GM23338 (cell line): ENCODE data around the gene FLNA. TPM values are rescaled to one million over a fixed set of nuclear protein-coding genes. Genes with fewer than 3 reads are reported as not detected.

Experiments
- ATAC-seq: fragments of 200-7000 bp; cut with Tn5 transposase; 3 replicates; pipeline ENCODE4 v1.9.1; 2020
- DNase-seq: peaks from one replicate; pipeline ENCODE4 v3.0.0-alpha.2; 2015; ENCODE audit warnings: low spot score
- H2AFZ ChIP-seq: fragments of 200-600 bp; sonication (generic); 2 replicates; pipeline ENCODE4 v1.8.0; 2016; ENCODE audit warnings: antibody characterized with exemption, mild to moderate bottlenecking, moderate library complexity
- H3F3A ChIP-seq: fragments of 200-600 bp; sonication (generic); replicated peaks from 2 replicates; pipeline ENCODE4 v1.8.0; 2017; ENCODE audit warnings: antibody characterized with exemption, mixed run types, low read depth
- H3K27ac ChIP-seq: fragments of 200-600 bp; sonication (generic); 2 replicates; pipeline ENCODE4 v1.6.1; 2016; ENCODE audit warnings: low read depth
- H3K27me3 ChIP-seq: fragments of 200-600 bp; sonication (generic); 2 replicates; pipeline ENCODE4 v1.8.0; 2016; ENCODE audit warnings: mild to moderate bottlenecking, mixed run types, moderate library complexity; ENCODE audit not compliant: insufficient read depth
- H3K36me3 ChIP-seq: fragments of 200-600 bp; sonication (generic); 2 replicates; pipeline ENCODE4 v1.8.0; 2016; ENCODE audit warnings: mild to moderate bottlenecking; ENCODE audit not compliant: insufficient read depth
- H3K4me1 ChIP-seq: fragments of 200-600 bp; sonication (generic); 2 replicates; pipeline ENCODE4 v1.8.0; 2016; ENCODE audit warnings: mild to moderate bottlenecking, moderate library complexity; ENCODE audit not compliant: insufficient read depth
- H3K4me2 ChIP-seq: fragments of 200-600 bp; sonication (generic); 2 replicates; pipeline ENCODE4 v1.7.1; 2017; ENCODE audit warnings: mixed run types
- H3K4me3 ChIP-seq: fragments of 200-600 bp; sonication (generic); 2 replicates; pipeline ENCODE4 v1.6.1; 2016; ENCODE audit warnings: mixed run types
- H3K79me2 ChIP-seq: fragments of 200-600 bp; sonication (generic); replicated peaks from 2 replicates; pipeline ENCODE4 v1.8.0; 2017; ENCODE audit warnings: mild to moderate bottlenecking; ENCODE audit not compliant: insufficient read depth
- H3K9me2 ChIP-seq: fragments of 200-600 bp; sonication (generic); 2 replicates; pipeline ENCODE4 v1.8.0; 2017; ENCODE audit not compliant: insufficient read depth
- H4K20me1 ChIP-seq: fragments of 200-600 bp; sonication (generic); replicated peaks from 2 replicates; pipeline ENCODE4 v1.8.0; 2017; ENCODE audit warnings: mild to moderate bottlenecking; ENCODE audit not compliant: insufficient read depth
- H3K27ac Mint-ChIP-seq: 2 replicates; pipeline ENCODE4 v1.8.0; 2020; ENCODE audit warnings: inconsistent platforms, mild to moderate bottlenecking, moderate library complexity, mixed read lengths
- H3K27me3 Mint-ChIP-seq: 3 replicates; pipeline ENCODE4 v1.8.0; 2022; ENCODE audit warnings: low read depth, mild to moderate bottlenecking, moderate library complexity, mixed read lengths, inconsistent platforms; ENCODE audit not compliant: insufficient read depth, poor library complexity
- H3K36me3 Mint-ChIP-seq: 3 replicates; pipeline ENCODE4 v1.8.0; 2021; ENCODE audit warnings: low read depth, mild to moderate bottlenecking, inconsistent platforms, moderate library complexity, mixed read lengths
- H3K4me1 Mint-ChIP-seq: 3 replicates; pipeline ENCODE4 v1.8.0; 2020; ENCODE audit warnings: mild to moderate bottlenecking, inconsistent platforms, mixed read lengths
- H3K4me3 Mint-ChIP-seq: 3 replicates; pipeline ENCODE4 v1.8.0; 2021; ENCODE audit warnings: moderate library complexity, mild to moderate bottlenecking, inconsistent platforms, mixed read lengths
- H3K9me3 Mint-ChIP-seq: 3 replicates; pipeline ENCODE4 v1.8.0; 2020; ENCODE audit warnings: moderate library complexity, mild to moderate bottlenecking, inconsistent platforms, mixed read lengths
- CREB1 ChIP-seq: fragments of 250-450 bp; sonication (Bioruptor Pico); IDR thresholded peaks from 2 replicates; pipeline ENCODE4 v1.5.0; 2020; ENCODE audit warnings: low read depth, mild to moderate bottlenecking, moderate library complexity
- EZH2 ChIP-seq: fragments of 200-600 bp; sonication (generic); IDR thresholded peaks from one replicate; pipeline ENCODE4 v1.8.0; 2017; ENCODE audit warnings: antibody characterized with exemption, mild to moderate bottlenecking, low read depth; ENCODE audit not compliant: unreplicated experiment
- EZH2phosphoT487 ChIP-seq: fragments of 200-600 bp; sonication (generic); IDR thresholded peaks from one replicate; pipeline ENCODE4 v1.8.1; 2018; ENCODE audit warnings: antibody characterized with exemption; ENCODE audit not compliant: unreplicated experiment
- JUNB ChIP-seq: IDR thresholded peaks from one replicate; pipeline ENCODE4 v1.6.1; 2016; ENCODE audit warnings: antibody characterized with exemption; ENCODE audit not compliant: unreplicated experiment
- NANOG ChIP-seq: IDR thresholded peaks from 2 replicates; pipeline ENCODE4 v1.6.1; 2016; ENCODE audit warnings: antibody characterized with exemption, borderline replicate concordance
- POLR2AphosphoS5 ChIP-seq: IDR thresholded peaks from 2 replicates; pipeline ENCODE4 v1.6.1; 2016; ENCODE audit warnings: antibody characterized with exemption, low read depth
- STAT1 ChIP-seq: IDR thresholded peaks from one replicate; pipeline ENCODE4 v1.6.1; 2016; ENCODE audit warnings: antibody characterized with exemption; ENCODE audit not compliant: unreplicated experiment
- ZNF114 ChIP-seq: fragments of 250-450 bp; sonication (Bioruptor Pico); IDR thresholded peaks from 2 replicates; pipeline ENCODE4 v1.5.0; 2020; ENCODE audit warnings: mild to moderate bottlenecking, moderate library complexity
- ZNF331 ChIP-seq: fragments of 250-450 bp; sonication (Bioruptor Pico); IDR thresholded peaks from 2 replicates; pipeline ENCODE4 v1.5.0; 2020; ENCODE audit warnings: low read depth, mild to moderate bottlenecking, moderate library complexity
- polyA plus RNA-seq: library from polyadenylated mRNA; unstranded; fragments of >200 nt; fragmentation: Nextera tagmentation; extraction: Ambion mirVana; gene quantifications from 2 replicates; pipeline ENCODE4 v1.2.1, GENCODE V29; 2016
- total RNA-seq: library from RNA; depleted of rRNA; stranded (reverse); fragments of >200 nt; shearing (Covaris generic); gene quantifications from 2 replicates; pipeline ENCODE4 v1.2.3, GENCODE V29; 2014
- TF ChIP-seq, protein P1 (sequence below): IDR thresholded peaks from one replicate; pipeline ENCODE4 v1.6.1; 2018; ENCODE audit warnings: antibody characterized with exemption; ENCODE audit not compliant: unreplicated experiment
- TF ChIP-seq, protein P2 (sequence below): IDR thresholded peaks from 2 replicates; pipeline ENCODE4 v1.6.1; 2016; ENCODE audit warnings: antibody characterized with exemption
- TF ChIP-seq, protein P3 (sequence below): fragments of 250-450 bp; sonication (Bioruptor Pico); IDR thresholded peaks from 2 replicates; pipeline ENCODE4 v1.5.0; 2020; ENCODE audit warnings: mild to moderate bottlenecking, moderate library complexity
- TF ChIP-seq, protein P4 (sequence below), 2 experiments: fragments of 200-600 bp in 1 of 2; sonication (generic) in 1 of 2; conservative IDR thresholded peaks; 2 replicates each; pipeline versions ENCODE4 v1.5.1 to v1.6.1; 2016 to 2017; ENCODE audit warnings: antibody characterized with exemption in 2 of 2, low read depth in 2 of 2, mild to moderate bottlenecking in 2 of 2, moderate library complexity in 1 of 2

FLNA gene
- total and polyA plus RNA-seq, 2 experiments from 2014 or later, result 579 to 1,445 TPM

DNA sequence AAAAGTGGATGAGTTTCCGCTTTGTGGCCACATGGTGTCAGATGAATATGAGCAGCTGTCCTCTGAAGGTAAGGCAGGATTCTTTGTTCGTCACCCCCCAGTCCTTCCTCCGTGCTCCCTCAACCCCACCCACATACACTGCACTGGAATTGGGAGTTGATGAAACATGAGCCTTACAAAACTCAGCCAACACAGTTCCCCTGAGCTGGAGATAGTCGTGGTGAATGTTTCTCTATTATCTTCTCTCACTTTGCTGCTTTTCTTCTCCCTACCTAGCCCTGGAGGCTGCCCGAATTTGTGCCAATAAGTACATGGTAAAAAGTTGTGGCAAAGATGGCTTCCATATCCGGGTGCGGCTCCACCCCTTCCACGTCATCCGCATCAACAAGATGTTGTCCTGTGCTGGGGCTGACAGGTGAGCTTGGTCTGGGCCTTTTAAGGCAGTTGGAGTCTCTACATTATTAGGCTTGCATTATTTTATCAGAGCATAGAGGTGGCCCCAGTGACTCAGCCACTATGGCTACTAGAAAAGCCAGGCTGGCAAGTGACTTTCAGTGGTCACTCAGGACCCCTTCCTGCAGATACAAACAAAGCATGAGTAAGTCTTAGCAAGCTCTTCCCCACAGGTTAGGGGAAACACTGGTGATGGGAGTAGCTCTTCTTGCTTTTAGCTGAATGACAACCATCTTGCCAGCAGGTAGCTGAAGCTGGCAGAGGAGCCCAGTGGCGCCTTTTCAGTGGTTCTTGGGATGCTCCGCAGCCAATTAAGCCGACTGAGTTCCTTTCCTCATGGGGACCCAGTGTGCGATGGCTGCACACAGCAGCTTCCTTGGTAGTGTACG, 25.3 kb upstream of the FLNA start:
- H3K4me1 ChIP-seq, result peaks cover 6% of the 10 kb centered on the region; the same call in 1 of the 2 replicates
- H4K20me1 ChIP-seq, result no peaks in the 10 kb centered on the region
- peaks cover 4% of the 10 kb centered on the region; the same call in 1 of the 2 replicates for H3K36me3 ChIP-seq
- peak overlapping the region; percentile 92 for H3K27ac ChIP-seq
- H3K4me3 Mint-ChIP-seq, result peak overlapping the region; percentile 100
- peaks cover 36% of the 10 kb centered on the region for H3K36me3 Mint-ChIP-seq
- ATAC-seq (no peak), DNase-seq (no peak)
- peak overlapping the region; percentile 90 for H3K4me2 ChIP-seq
- H3K9me3 Mint-ChIP-seq, result peaks cover 9% of the 10 kb centered on the region; the same call in 1 of the 3 replicates
- H3K27ac Mint-ChIP-seq, result peak overlapping the region; percentile 100
- TF ChIP-seq STAT1 (no peak), CREB1 (CRISPR knock-in tag) (no peak), POLR2AphosphoS5 (no peak; the same call in 1 of the 2 replicates), ZNF114 (CRISPR knock-in tag) (no peak), NANOG (no peak), ZNF331 (CRISPR knock-in tag) (no peak), JUNB (no peak), EZH2phosphoT487 (no peak), EZH2 (no peak)
- TF ChIP-seq, protein P1, sequence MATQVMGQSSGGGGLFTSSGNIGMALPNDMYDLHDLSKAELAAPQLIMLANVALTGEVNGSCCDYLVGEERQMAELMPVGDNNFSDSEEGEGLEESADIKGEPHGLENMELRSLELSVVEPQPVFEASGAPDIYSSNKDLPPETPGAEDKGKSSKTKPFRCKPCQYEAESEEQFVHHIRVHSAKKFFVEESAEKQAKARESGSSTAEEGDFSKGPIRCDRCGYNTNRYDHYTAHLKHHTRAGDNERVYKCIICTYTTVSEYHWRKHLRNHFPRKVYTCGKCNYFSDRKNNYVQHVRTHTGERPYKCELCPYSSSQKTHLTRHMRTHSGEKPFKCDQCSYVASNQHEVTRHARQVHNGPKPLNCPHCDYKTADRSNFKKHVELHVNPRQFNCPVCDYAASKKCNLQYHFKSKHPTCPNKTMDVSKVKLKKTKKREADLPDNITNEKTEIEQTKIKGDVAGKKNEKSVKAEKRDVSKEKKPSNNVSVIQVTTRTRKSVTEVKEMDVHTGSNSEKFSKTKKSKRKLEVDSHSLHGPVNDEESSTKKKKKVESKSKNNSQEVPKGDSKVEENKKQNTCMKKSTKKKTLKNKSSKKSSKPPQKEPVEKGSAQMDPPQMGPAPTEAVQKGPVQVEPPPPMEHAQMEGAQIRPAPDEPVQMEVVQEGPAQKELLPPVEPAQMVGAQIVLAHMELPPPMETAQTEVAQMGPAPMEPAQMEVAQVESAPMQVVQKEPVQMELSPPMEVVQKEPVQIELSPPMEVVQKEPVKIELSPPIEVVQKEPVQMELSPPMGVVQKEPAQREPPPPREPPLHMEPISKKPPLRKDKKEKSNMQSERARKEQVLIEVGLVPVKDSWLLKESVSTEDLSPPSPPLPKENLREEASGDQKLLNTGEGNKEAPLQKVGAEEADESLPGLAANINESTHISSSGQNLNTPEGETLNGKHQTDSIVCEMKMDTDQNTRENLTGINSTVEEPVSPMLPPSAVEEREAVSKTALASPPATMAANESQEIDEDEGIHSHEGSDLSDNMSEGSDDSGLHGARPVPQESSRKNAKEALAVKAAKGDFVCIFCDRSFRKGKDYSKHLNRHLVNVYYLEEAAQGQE, result no peak
- TF ChIP-seq, protein P2, sequence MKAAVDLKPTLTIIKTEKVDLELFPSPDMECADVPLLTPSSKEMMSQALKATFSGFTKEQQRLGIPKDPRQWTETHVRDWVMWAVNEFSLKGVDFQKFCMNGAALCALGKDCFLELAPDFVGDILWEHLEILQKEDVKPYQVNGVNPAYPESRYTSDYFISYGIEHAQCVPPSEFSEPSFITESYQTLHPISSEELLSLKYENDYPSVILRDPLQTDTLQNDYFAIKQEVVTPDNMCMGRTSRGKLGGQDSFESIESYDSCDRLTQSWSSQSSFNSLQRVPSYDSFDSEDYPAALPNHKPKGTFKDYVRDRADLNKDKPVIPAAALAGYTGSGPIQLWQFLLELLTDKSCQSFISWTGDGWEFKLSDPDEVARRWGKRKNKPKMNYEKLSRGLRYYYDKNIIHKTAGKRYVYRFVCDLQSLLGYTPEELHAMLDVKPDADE, result no peak
- TF ChIP-seq, protein P3, sequence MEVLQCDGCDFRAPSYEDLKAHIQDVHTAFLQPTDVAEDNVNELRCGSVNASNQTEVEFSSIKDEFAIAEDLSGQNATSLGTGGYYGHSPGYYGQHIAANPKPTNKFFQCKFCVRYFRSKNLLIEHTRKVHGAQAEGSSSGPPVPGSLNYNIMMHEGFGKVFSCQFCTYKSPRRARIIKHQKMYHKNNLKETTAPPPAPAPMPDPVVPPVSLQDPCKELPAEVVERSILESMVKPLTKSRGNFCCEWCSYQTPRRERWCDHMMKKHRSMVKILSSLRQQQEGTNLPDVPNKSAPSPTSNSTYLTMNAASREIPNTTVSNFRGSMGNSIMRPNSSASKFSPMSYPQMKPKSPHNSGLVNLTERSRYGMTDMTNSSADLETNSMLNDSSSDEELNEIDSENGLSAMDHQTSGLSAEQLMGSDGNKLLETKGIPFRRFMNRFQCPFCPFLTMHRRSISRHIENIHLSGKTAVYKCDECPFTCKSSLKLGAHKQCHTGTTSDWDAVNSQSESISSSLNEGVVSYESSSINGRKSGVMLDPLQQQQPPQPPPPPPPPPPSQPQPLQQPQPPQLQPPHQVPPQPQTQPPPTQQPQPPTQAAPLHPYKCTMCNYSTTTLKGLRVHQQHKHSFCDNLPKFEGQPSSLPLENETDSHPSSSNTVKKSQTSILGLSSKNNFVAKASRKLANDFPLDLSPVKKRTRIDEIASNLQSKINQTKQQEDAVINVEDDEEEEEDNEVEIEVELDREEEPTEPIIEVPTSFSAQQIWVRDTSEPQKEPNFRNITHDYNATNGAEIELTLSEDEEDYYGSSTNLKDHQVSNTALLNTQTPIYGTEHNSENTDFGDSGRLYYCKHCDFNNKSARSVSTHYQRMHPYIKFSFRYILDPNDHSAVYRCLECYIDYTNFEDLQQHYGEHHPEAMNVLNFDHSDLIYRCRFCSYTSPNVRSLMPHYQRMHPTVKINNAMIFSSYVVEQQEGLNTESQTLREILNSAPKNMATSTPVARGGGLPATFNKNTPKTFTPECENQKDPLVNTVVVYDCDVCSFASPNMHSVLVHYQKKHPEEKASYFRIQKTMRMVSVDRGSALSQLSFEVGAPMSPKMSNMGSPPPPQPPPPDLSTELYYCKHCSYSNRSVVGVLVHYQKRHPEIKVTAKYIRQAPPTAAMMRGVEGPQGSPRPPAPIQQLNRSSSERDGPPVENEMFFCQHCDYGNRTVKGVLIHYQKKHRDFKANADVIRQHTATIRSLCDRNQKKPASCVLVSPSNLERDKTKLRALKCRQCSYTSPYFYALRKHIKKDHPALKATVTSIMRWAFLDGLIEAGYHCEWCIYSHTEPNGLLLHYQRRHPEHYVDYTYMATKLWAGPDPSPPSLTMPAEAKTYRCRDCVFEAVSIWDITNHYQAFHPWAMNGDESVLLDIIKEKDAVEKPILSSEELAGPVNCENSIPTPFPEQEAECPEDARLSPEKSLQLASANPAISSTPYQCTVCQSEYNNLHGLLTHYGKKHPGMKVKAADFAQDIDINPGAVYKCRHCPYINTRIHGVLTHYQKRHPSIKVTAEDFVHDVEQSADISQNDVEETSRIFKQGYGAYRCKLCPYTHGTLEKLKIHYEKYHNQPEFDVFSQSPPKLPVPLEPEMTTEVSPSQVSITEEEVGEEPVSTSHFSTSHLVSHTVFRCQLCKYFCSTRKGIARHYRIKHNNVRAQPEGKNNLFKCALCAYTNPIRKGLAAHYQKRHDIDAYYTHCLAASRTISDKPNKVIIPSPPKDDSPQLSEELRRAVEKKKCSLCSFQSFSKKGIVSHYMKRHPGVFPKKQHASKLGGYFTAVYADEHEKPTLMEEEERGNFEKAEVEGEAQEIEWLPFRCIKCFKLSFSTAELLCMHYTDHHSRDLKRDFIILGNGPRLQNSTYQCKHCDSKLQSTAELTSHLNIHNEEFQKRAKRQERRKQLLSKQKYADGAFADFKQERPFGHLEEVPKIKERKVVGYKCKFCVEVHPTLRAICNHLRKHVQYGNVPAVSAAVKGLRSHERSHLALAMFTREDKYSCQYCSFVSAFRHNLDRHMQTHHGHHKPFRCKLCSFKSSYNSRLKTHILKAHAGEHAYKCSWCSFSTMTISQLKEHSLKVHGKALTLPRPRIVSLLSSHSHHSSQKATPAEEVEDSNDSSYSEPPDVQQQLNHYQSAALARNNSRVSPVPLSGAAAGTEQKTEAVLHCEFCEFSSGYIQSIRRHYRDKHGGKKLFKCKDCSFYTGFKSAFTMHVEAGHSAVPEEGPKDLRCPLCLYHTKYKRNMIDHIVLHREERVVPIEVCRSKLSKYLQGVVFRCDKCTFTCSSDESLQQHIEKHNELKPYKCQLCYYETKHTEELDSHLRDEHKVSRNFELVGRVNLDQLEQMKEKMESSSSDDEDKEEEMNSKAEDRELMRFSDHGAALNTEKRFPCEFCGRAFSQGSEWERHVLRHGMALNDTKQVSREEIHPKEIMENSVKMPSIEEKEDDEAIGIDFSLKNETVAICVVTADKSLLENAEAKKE (CRISPR knock-in tag), result no peak
- TF ChIP-seq, protein P4, sequence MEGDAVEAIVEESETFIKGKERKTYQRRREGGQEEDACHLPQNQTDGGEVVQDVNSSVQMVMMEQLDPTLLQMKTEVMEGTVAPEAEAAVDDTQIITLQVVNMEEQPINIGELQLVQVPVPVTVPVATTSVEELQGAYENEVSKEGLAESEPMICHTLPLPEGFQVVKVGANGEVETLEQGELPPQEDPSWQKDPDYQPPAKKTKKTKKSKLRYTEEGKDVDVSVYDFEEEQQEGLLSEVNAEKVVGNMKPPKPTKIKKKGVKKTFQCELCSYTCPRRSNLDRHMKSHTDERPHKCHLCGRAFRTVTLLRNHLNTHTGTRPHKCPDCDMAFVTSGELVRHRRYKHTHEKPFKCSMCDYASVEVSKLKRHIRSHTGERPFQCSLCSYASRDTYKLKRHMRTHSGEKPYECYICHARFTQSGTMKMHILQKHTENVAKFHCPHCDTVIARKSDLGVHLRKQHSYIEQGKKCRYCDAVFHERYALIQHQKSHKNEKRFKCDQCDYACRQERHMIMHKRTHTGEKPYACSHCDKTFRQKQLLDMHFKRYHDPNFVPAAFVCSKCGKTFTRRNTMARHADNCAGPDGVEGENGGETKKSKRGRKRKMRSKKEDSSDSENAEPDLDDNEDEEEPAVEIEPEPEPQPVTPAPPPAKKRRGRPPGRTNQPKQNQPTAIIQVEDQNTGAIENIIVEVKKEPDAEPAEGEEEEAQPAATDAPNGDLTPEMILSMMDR (conservative IDR thresholded peaks at IDR 0.05; ENCODE audit: low read depth in 2 of 2), result no peak
- H3K4me1 Mint-ChIP-seq, result peaks cover 13% of the 10 kb centered on the region; the same call in 2 of the 3 replicates
- no peaks in the 10 kb centered on the region for H3K27me3 ChIP-seq
- H2AFZ ChIP-seq, result no peak overlapping the region
- H3K4me3 ChIP-seq, result peak overlapping the region; percentile 85
- H3K9me2 ChIP-seq, result no peaks in the 10 kb centered on the region
- H3F3A ChIP-seq, result peaks cover 21% of the 10 kb centered on the region
- peaks cover 17% of the 10 kb centered on the region for H3K79me2 ChIP-seq
- peaks cover 42% of the 10 kb centered on the region for H3K27me3 Mint-ChIP-seq
